Epithelial cell of proximal tubule (primary cell): ENCODE data around the gene CHN2. TPM values are rescaled to one million over a fixed set of nuclear protein-coding genes. Genes with fewer than 3 reads are reported as not detected.

Experiments used
- DNase-seq: peaks from one replicate; pipeline ENCODE4 v3.0.0-alpha.2; 2011; ENCODE audit warnings: low read depth
- H3K4me3 ChIP-seq: 2 replicates; pipeline ENCODE4 v1.5.1; 2011; ENCODE audit warnings: low read depth, mild to moderate bottlenecking, low read length
- total RNA-seq: library from RNA; depleted of rRNA; stranded (reverse); fragments of >200 nt; gene quantifications from 2 replicates; pipeline ENCODE4 v1.2.3, GENCODE V29; 2015
- TF ChIP-seq, protein P1 (sequence below): conservative IDR thresholded peaks from 2 replicates; pipeline ENCODE4 v1.5.1; 2012; ENCODE audit warnings: low read depth, mild to moderate bottlenecking, low read length

Gene CHN2
- total RNA-seq, 1 donor from 2014 or later, result 0.35 TPM

- TF ChIP-seq, protein P1, sequence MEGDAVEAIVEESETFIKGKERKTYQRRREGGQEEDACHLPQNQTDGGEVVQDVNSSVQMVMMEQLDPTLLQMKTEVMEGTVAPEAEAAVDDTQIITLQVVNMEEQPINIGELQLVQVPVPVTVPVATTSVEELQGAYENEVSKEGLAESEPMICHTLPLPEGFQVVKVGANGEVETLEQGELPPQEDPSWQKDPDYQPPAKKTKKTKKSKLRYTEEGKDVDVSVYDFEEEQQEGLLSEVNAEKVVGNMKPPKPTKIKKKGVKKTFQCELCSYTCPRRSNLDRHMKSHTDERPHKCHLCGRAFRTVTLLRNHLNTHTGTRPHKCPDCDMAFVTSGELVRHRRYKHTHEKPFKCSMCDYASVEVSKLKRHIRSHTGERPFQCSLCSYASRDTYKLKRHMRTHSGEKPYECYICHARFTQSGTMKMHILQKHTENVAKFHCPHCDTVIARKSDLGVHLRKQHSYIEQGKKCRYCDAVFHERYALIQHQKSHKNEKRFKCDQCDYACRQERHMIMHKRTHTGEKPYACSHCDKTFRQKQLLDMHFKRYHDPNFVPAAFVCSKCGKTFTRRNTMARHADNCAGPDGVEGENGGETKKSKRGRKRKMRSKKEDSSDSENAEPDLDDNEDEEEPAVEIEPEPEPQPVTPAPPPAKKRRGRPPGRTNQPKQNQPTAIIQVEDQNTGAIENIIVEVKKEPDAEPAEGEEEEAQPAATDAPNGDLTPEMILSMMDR, result no peak
- no peak overlapping the region for H3K4me3 ChIP-seq
- no peak for DNase-seq
Observed at GRCh38 chr7:29325476-29325875, 130.9 kb downstream of the CHN2 start.

DNA sequence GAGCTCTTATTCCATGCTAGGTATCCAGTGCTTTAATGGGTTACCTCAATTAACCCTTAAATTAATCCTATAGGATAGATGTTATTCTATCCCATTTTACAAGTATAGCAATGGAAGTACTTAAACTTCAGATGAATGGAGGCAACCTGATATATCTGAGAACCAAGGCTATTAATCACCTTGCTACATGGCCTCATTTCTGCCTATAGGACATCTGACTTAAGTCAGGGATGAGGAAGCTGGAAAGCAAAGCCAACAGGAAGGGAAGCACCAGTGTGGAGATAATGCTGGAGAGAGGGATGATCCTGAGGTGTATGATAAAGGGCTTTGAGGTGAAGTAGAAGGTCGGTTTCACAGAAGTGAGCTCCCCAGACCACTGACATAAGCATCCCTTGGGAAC, 132.3 kb downstream of the CHN2 start:
- H3K4me3 ChIP-seq, result no peak overlapping the region
- DNase-seq, result no peak
- TF ChIP-seq, protein P1, result no peak

GRCh38 chr7:29327455-29327854, 132.9 kb downstream of the CHN2 start:
- TF ChIP-seq, protein P1, result no peak
- no peak for DNase-seq
- no peak overlapping the region for H3K4me3 ChIP-seq

DNA sequence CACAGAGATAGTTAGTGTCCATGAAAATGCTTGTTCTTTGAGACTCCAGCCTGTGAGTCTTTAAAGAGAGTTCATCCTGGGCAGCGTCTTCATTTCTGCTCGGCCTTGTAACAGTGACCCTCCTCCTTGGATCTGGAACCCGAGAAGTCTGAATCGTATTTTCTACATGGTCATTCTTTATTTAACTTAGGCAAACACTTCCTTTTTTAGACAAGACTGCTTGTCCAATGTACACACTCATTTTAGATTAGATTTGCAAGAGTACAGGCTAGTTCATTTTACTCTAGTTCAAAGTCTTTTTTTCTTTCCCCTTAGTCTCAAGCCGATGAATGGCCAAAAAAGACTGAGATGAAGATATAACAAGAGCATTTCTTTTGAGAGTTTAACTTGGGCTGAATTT, 133.5 kb downstream of the CHN2 start:
- H3K4me3 ChIP-seq, result no peak overlapping the region
- DNase-seq, result no peak
- TF ChIP-seq, protein P1, result no peak

DNA sequence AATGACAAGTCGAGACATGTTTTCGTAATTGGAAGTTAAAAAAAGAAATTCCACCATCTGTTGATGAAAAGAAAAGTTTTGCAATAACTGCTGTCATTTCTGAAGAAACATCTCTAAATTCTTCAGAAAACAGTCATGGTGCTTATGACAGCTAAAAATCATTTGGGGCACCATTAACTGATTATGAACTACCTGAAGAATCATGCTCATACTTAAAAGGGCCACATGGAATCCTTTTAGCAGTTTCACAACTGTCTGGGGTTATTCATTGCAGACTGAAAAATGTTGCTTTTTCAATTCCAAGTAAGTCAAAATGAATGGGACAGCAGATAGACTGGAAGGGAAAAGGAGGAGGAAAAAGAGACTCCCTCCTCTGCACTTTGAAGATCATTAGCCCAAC, 134.2 kb downstream of the CHN2 start:
- H3K4me3 ChIP-seq, result no peak overlapping the region
- DNase-seq, result no peak
- TF ChIP-seq, protein P1, result no peak

GRCh38 chr7:29329686-29330085, 135.1 kb downstream of the CHN2 start:
- no peak overlapping the region for H3K4me3 ChIP-seq
- TF ChIP-seq, protein P1, result no peak
- DNase-seq, result no peak

GRCh38 chr7:29330136-29330535, 135.6 kb downstream of the CHN2 start:
- TF ChIP-seq, protein P1, result no peak
- H3K4me3 ChIP-seq, result no peak overlapping the region
- no peak for DNase-seq
